ENCODE data around the gene IRF4. TPM values are rescaled to one million over a fixed set of nuclear protein-coding genes. Genes with fewer than 3 reads are reported as not detected.

The IRF4 gene
- total RNA-seq, 1 donor from 2014 or later: 2.9 TPM

DNA sequence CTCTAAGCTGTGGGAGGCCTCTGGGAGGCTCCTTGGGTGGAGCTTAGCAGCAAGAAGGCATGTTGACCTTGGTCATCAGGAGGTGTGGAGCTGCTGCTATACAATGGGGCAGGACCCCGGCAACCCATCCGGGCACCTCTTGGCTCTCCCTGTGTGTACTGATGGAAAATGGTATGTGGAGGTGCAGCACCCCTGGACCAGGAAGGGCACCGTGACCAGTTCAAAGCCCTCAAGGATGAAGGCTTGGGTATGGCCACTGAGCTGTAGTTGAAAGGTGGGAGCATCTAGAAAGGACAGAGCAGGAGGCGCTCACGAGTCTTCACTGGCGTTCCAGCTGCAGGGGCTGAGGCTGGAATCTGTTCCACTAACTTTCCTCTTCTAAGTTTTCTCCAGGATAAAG lies 6.7 kb upstream of the IRF4 start:
- intact Hi-C loops (cut with DNase I): no loop called here
- no peaks in the 10 kb centered on the region for H3K4me1 ChIP-seq
- no peak overlapping the region for H3K4me3 ChIP-seq
- no peaks in the 10 kb centered on the region for H3K36me3 ChIP-seq
- TF ChIP-seq POLR2AphosphoS5 (IDR thresholded peaks at IDR 0.05; ENCODE audit: insufficient read depth in 1 of 2, low read depth in 1 of 2): no peak
- TF ChIP-seq, protein P1, sequence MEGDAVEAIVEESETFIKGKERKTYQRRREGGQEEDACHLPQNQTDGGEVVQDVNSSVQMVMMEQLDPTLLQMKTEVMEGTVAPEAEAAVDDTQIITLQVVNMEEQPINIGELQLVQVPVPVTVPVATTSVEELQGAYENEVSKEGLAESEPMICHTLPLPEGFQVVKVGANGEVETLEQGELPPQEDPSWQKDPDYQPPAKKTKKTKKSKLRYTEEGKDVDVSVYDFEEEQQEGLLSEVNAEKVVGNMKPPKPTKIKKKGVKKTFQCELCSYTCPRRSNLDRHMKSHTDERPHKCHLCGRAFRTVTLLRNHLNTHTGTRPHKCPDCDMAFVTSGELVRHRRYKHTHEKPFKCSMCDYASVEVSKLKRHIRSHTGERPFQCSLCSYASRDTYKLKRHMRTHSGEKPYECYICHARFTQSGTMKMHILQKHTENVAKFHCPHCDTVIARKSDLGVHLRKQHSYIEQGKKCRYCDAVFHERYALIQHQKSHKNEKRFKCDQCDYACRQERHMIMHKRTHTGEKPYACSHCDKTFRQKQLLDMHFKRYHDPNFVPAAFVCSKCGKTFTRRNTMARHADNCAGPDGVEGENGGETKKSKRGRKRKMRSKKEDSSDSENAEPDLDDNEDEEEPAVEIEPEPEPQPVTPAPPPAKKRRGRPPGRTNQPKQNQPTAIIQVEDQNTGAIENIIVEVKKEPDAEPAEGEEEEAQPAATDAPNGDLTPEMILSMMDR (IDR thresholded peaks at IDR 0.05): no peak
- TF ChIP-seq POLR2A (IDR thresholded peaks at IDR 0.05): no peak
- H3K27ac ChIP-seq: no peak overlapping the region
- no peaks in the 10 kb centered on the region for H3K27me3 ChIP-seq
- H3K9me3 ChIP-seq: no peaks in the 10 kb centered on the region
- no peak for DNase-seq (ENCODE audit: extremely low spot score in 2 of 2)

DNA sequence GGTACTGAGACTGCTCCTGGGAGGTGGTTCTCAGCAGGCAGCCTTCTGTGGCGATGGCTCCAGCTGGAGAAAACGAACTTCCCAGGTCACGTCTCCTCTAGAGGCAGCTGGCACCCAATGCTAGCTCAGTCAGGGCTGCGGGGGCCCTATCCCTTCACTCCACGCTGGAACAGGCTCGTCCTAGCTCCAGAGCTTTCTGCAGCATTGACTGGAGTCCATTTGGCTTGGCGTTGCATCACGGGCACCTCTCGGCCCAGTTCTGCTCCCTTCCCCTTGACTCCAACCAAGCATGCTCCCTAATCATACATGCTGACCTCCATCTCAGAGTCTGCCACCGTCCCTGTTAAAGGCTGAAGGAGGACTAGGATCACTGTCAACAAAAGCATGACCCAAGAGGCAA lies 5.9 kb upstream of the IRF4 start:
- Histone ChIP-seq H3K4me1 (no peaks in the 10 kb centered on the region), H3K4me3 (no peak overlapping the region), H3K27ac (no peak overlapping the region), H3K27me3 (no peaks in the 10 kb centered on the region), H3K36me3 (no peaks in the 10 kb centered on the region), H3K9me3 (no peaks in the 10 kb centered on the region)
- DNase-seq (ENCODE audit: extremely low spot score in 2 of 2): no peak
- intact Hi-C loops (cut with DNase I): no loop called here
- TF ChIP-seq, protein P1 (IDR thresholded peaks at IDR 0.05): no peak
- TF ChIP-seq POLR2AphosphoS5 (IDR thresholded peaks at IDR 0.05; ENCODE audit: insufficient read depth in 1 of 2, low read depth in 1 of 2) (no peak), POLR2A (IDR thresholded peaks at IDR 0.05) (no peak)

DNA sequence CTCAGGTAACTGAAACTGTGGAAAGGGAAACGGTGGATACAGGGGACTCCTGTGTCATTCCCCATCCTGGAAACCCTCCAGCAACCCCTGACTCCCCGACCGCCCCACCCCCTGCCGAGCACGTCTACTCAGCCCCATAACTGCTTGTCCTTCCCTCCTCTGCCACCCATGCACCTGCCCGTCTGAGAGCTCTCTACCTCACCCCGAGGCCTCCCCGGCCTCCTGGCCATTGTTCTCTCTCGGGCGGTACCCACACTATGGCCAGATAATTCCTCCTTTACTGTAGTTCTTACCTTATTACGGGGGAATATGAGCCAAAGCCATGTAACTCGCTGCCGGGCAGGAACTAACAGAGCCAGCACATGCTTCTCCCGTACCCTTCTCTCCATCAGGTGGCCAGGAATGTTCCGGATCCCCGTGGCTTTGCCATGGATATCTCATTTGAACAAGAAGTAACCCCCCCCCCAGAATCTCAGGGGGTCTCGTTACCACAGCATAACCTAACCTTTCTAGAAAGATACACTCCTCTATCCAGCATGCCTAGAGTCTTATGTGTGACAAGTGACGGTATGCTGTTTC lies 4.8 kb upstream of the IRF4 start:
- no peak overlapping the region for H3K27ac ChIP-seq
- DNase-seq (ENCODE audit: extremely low spot score in 2 of 2): no peak
- H3K4me1 ChIP-seq: peaks cover 3% of the 10 kb centered on the region
- no peaks in the 10 kb centered on the region for H3K27me3 ChIP-seq
- H3K36me3 ChIP-seq: no peaks in the 10 kb centered on the region
- H3K4me3 ChIP-seq: no peak overlapping the region
- no peak for TF ChIP-seq POLR2A (IDR thresholded peaks at IDR 0.05)
- TF ChIP-seq POLR2AphosphoS5 (IDR thresholded peaks at IDR 0.05; ENCODE audit: insufficient read depth in 1 of 2, low read depth in 1 of 2): no peak
- TF ChIP-seq, protein P1 (IDR thresholded peaks at IDR 0.05): no peak
- no peaks in the 10 kb centered on the region for H3K9me3 ChIP-seq
- intact Hi-C loops (cut with DNase I): no loop called here

DNA sequence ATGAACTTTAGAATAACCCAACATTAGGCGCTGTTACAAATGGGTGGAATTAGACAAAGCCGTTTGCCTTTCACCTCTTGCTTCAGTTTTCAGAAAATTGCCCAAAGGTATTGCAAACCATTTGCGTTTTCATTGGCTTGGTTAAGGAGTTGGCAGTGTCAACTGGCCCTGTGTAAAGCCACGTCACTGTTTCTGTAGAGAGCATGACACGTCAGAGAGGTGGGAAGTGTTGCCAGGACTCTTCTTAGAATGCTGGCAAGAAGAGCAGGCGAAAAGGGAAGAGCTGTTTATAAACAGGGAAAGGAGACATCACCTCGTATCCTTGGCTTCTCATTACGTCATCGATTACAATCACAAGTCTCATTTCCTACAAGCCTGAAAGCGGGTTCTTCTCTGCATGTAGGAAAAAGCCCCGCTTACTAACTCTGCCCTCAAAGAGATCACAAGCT lies 4.2 kb upstream of the IRF4 start:
- no peak for DNase-seq (ENCODE audit: extremely low spot score in 2 of 2)
- no peaks in the 10 kb centered on the region for H3K36me3 ChIP-seq
- H3K9me3 ChIP-seq: no peaks in the 10 kb centered on the region
- intact Hi-C loops (cut with DNase I): no loop called here
- no peak for TF ChIP-seq POLR2AphosphoS5 (IDR thresholded peaks at IDR 0.05; ENCODE audit: insufficient read depth in 1 of 2, low read depth in 1 of 2)
- no peak for TF ChIP-seq POLR2A (IDR thresholded peaks at IDR 0.05)
- TF ChIP-seq, protein P1 (IDR thresholded peaks at IDR 0.05): no peak
- H3K4me1 ChIP-seq: peaks cover 8% of the 10 kb centered on the region
- H3K27me3 ChIP-seq: no peaks in the 10 kb centered on the region
- no peak overlapping the region for H3K27ac ChIP-seq
- no peak overlapping the region for H3K4me3 ChIP-seq

DNA sequence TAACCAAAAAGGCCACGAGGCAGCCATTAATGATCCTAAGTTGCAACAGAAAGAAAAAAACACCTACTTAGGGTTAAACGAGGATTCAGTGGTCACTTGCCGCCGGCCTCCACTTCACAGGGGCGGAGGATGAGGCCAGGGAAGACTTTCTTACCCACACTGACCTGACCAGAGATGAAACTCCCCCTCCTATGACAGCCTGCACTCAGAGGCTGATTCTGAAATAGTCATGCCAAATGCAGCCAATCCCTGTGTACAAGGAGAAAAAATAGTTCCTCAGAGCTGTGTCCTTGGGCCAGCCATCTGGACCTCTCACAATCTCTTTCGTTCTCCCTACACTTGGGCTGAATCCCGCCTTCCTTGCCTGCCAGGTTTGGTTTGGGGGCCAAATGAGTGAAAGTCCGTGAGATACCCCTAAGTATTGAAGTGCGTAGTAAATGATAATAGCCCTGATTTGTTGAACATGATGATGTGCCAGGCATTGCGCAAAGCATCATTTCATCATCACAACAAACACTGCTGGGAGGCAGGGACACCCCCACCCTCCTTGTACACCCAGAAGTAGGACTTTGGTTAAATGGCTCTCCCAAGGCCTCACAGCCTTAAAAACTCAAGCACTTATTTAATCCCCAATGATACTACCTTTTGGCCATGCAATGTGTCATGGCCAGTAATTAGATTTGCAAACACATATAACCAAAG lies 3.2 kb upstream of the IRF4 start:
- Histone ChIP-seq H3K27ac (no peak overlapping the region), H3K27me3 (no peaks in the 10 kb centered on the region), H3K36me3 (no peaks in the 10 kb centered on the region), H3K9me3 (no peaks in the 10 kb centered on the region), H3K4me3 (no peak overlapping the region), H3K4me1 (peaks cover 18% of the 10 kb centered on the region)
- intact Hi-C loops (cut with DNase I): no loop called here
- TF ChIP-seq POLR2AphosphoS5 (IDR thresholded peaks at IDR 0.05; ENCODE audit: insufficient read depth in 1 of 2, low read depth in 1 of 2): no peak
- TF ChIP-seq, protein P1 (IDR thresholded peaks at IDR 0.05): no peak
- no peak for TF ChIP-seq POLR2A (IDR thresholded peaks at IDR 0.05)
- DNase-seq (ENCODE audit: extremely low spot score in 2 of 2): no peak
